Activated T-cell treated with anti-CD3 and anti-CD28 coated beads for 4 hours (primary cell): ENCODE measurements around the gene OBSCN.

Experiments
- DNase-seq: peaks from one replicate; pipeline ENCODE4 v3.0.0-alpha.2; 2020

The OBSCN gene

DNA sequence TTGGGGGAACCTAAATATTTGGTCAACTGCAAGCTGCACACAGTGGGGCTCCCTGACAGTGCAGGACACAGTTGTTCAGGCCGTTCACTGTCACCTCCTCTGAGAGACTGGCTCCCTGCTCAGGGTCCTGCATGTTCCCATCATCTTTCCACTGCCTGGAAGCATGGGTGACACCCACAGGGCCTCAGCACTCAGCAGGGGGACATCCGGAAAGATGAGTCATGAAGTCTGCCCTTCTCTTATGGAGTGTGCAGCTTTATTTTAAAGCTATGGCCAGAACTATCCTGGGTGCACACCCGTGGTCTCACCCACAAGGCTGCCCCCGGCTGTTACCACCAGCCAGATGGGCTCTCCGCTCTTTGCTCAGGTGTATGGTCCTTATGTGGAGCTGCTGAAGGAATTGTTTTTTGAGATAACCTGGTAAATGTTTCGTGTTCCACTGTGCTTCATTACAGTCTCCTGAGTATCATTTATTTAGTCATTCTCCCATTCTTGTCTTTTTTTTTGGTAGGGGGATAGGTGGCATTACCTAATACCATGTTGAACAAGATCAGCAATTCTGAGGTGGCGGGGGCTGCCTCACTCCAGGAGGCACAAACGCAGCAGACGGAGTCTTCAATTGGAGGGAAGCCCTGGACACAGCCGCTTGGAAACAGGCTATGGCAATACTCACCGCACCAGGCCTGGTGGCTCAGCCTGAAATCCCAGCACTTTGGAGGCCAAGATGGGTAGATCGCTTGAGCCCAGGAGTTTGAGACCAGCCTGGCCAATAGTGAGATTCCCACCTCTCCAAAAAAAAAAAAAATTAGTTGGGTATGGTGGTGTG is 184.5 kb downstream of the OBSCN start:
- no peak for DNase-seq

DNA sequence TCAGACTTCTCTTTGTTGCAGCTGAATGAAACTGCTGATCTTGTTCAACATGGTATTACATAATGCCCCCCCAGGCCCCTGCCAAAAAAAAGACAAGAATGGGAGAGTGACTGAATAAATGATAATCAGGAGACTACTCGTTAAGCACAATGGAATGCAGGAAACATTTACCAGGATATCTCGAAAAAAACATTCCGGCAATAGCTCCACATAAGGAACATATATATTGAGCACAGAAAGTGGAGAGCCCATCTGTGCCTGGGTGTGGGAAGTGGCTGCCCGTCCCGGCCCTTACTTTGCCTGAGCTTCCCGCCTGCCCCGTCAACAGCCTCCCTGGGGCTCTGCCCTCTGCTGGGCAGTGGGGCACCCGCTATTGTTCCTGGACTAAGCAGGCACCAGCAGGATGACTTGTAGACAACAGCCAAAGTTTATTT is 185.4 kb downstream of the OBSCN start:
- DNase-seq: no peak

DNA sequence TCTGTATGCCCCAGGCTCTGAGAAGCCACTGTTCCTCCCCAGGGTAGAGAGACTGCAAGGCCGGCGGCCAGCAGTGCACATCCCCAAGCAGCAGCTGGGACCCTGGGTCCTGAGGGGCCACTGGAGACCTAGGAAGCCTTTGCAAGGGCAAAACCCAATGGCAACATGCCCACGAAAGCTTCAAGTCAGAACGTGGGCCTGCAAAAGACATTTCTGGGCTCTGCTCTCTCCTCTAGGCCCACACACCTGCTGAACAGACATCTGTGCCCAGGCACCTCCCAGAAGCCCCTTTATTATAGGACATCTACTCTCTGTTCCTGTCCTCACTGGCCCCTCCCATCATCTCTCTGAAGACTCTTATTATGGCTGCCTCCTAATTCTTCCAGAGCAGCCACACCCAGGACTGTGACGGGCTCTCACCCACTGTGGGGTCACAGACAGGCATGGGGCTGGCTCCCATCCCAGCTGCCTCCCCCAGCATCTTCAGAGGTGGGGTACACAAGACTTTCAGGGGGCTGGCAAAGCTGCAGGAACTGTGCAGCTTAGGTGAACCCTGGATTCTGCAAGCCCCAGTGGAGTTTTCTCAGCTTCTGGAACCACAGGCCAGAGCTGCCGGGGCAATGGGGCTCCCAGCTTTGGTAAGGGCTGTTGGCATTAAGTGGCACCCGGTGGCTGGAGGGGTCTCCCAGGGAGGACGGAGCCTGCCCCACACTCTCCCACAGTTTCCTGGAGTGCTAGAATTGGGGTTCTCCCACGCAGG is 186.1 kb downstream of the OBSCN start:
- DNase-seq: no peak

DNA sequence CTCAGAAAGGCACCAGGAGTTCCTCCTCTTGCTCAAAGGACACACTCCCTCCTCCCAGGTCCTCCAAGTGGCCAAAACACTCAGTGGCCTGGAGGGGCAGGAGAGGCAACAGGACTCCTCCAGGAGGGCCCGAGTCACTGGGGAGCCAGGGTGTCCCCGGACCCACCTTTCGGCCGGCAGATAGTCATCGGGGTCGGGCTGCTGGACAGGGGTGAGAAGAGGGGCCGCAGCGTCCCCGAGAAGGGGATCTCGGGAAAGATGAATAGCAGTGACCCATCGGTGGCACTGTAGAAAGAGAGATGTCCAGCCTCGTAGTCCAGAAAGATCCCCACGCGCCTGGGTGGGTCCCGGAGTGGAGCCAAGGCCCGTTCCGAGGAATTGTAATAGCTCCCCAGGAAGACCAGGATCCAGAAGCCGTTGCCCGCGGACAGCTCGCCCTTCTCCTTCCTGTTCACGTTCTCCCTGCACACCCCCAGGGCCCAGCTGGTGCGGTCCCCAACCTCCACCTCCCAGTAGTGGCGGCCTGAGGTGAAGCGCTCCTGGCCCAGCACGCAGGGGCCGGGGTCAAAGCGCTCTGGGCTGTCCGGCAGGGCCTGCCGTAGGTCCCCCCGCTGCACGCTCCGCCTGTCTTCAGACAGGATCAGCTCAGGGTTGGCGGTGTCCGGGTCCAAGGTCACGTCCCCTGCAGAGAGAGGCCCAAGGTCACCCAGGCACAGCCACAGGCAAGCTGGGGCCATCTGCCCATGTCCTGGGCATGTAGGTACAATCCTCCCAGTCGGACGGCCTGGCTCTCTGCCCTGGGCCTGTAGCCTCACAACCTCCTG is 186.9 kb downstream of the OBSCN start:
- no peak for DNase-seq

DNA sequence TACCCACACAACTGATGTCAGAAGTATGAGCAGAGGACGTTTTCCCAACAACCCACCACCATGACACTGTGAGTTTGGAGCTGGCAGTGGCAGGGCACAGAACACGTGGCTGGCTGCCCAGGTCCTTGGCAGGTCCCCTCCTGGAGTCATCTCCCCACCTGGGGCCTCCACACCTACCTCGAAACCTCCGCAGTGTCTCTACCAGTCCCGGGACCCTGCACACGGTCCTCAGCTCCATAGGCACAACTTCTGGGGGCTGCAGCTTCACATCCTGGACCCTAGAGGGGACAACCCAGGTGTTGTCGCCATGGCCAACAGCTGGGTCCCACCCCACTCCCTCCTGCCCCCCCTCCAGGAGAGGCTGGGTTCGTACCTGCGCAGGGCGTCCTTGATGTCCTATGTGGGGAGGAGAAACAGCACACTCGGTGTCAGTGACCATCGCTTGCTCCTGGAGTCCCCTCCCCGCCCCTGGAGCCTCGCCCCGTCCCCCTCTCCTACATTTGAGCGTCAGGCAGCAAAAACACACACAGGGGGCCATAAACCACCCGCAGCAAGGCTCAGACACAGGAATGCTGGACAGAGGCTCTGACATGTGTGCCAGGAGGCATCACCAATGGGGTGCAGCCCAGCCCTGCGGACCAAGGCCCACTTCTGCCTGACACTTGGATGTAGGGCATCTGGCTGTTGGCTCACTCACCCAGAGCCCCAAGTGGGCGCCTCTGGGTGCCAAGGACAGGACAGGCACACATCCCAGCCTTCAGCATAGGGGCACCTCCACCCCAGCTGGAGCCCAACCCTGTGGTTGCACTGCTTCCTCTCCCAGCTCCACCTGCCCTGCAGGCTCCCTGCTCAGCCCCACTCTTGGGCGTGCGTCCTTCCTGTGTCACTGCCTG is 189.2 kb downstream of the OBSCN start:
- DNase-seq: no peak

DNA sequence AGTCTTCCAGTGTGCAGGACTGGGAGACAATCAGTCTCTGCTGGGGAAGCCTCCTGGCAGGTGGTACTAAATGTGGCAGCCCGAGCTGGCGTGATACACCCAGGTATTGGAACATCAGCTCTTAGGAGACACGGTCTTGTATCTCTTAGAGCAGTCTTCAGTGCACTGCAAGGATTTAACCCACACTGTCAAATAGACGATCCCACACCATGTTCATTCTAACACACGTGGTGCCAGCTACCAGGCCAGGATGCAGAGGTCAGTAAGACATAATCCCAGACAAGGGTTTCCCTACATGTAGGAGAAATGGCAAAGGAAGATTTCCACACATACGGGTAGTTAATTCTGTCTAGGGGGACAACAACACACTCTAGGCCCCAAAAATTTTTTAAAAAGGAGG is 190.1 kb downstream of the OBSCN start:
- DNase-seq: no peak

DNA sequence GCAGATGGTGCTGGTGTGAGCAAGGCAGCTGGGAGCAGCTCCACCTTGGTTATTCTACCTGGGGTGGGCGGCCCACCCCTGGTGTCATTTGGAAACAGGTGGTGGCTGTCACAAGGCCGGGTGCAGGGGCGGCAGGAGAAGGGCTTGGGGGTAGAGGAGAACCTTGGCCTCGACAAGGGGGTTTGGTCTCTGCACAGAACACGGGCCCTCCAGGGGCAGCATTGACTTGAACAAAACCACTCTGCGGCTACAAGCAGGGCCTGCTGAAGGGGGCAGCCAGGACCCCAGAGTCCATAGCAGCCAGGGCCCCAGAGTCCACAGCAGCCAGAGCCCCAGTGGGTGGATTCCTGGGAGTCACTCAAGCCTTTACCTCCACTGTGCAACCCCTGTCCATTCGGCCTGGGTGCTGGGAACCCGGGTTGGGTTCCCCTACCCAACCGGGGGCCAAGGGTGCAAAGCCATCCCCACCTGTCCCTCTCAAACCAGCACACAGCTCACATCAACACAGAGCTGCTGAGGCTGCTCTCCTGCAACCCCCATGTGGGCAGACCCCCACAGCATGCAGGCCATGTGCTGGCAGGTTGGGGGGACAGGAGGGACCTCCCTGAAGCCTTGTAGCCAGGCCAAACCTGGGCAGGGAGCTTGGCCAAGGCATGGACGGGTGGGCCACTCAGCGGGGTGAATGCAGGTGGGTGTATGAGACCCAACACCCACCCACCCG is 191.1 kb downstream of the OBSCN start:
- no peak for DNase-seq

DNA sequence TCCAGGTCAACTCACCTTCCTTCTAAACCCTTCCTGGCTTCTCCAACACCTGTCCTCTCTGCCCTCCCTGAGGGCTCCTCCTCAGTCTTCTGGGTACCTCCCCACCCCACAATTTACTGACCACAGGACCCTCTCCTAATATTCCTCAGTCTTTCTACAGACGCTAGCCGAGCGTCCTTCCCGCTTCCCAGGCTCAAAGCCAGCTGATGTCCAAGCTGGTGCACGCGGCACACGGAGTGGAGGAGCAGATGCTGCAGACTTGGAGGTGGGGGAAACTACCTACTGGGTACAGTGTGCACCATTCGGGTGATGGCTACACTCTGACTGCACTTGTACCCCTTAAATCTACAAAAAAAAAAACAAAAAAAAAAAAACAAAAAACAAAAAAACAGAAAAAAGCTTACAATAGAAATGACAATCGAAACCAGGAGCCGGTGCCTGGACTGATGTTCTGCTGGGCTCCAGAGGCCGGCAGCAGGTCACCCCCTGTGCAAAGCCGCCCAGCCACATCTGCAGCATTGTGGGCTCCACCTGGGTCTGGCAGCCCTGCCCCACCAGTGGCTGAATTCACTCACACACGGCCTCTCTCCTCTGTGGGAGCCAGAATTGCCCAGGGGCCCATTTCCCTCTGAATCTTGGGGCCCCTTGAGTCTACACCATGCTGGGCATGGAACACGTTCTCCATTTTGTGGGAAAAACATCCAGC is 191.8 kb downstream of the OBSCN start:
- DNase-seq: no peak

DNA sequence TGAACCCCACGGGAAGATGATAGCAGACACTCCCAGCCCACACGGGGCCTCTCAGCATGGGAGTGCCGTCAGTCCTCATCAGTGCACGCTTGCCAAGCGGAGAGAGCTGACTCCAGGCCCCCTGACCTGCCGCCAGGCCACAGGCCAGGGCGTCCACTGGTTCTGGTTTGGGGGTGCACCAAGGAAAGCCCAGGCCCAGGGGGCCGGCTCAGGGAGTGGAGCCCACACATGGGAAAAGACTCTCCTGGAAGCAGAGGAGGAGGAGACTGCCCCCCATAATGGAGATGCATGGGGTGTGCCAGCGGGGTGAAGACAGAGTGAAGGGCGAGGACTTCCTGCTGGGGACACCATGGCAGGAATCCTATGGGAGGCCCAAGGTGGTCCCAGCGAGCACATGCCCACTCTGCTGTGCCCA is 192.4 kb downstream of the OBSCN start:
- DNase-seq: no peak

DNA sequence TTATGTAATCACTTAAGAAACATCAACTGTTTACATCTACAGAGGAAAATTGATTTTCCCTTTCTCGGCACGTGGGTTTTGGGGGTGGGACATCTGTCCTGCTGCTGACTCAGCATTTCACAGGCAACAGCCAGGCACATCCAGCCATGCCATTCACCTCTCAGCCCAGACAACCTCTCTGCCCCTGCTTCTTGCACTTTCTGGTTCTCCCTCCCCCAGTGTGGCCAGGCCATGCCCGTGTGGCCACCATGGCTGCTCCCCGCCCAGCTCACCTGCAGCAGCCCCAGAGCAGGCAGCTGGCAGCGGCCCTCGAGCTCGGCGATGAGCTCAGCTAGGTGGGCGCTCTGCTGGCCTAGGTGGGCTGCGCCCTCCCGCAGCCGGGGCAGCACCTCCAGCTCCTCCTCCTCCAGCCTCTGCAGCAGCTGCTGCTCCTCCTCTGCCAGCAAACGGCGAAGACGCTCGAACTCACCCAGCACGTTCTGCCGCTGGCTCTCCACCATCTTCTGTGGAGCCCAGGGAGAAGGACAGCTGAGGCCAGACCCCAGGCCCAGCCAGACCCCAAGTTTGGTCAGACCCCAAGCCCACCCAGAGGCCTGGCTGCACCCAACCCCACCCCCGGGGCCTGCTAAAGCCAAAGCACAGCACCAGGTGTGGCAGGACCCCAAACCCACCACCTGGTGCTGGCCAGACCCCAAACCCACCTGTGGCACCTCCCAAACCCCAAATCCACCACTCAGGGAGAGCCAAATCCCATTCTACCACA is 193.0 kb downstream of the OBSCN start:
- DNase-seq: no peak

DNA sequence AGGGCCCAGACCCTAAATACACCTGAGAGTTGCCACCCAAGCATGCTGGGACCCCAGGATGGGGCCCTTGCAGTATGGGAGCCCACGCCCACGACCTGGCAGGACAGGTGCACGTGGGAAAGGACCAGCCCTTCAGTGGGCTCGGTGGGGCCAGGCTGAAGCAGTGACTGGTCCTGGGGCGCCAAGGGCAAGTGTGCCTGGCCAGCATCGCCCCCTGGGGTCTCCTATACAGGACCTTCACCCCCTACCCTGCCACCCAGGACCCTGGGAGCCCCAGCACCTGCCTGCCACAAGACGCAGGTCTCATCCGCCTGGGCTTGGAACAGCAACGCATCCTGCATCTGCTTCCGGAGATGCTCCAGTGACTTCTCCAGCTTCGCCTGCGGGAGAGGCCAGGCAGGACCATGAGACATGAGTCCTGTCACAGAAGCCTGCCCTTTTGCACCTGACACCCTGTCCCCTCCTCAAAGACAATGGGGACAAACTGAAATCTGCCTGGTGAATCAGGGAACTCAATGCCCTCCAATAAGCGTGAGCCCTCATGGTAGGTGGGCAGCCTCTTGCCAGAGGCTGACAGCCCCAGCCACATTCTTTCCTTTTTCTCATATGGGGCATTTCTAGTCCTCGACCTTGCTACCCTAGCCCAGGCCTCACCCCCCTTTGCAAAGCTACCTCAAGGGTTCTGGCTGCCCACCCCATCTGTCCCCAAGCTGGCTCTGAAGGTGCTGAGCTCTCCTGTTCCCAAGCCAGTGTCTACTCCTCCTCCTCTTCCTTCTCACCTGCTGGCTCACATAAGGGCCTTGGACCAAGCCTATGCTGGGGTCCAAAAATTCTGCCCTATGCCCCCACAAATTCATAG is 194.2 kb downstream of the OBSCN start:
- no peak for DNase-seq

DNA sequence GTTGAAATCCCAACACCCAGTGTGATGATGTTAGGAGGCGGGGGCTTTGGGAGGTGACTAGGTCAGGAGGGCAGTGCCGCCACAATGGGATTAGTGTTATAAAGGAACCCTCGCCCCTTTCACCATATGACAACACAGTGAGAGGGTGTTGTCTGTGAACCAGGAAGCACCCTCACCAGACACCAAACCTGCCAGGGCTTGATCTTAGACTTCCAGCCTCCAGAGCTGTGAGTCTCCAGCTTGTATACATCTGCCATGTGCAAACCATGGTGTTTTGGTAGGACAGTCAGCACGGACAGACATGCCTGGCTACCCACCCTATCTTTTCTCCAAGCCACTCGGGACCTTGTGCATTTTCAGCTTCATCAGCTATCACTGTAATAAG is 194.8 kb downstream of the OBSCN start:
- DNase-seq: no peak

DNA sequence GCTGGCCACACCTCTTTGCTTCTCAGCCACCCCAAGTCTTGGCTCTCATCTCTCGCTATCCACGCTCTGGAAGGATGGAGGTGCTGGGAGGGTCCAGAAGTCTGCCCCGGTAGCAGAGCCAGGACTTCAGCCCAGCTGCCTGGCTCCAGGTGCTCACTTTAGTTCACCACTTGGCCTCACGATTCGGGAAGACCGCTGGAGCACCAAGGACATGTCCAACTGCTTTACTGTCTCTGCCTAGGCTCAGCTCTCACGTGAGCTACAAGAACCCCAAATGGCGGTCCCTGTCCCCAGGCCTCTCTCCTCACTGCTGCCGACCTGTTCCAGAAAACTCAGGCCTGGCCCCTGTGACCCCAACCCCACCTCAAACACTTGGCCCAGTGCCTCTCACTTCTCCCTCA is 195.4 kb downstream of the OBSCN start:
- no peak for DNase-seq

DNA sequence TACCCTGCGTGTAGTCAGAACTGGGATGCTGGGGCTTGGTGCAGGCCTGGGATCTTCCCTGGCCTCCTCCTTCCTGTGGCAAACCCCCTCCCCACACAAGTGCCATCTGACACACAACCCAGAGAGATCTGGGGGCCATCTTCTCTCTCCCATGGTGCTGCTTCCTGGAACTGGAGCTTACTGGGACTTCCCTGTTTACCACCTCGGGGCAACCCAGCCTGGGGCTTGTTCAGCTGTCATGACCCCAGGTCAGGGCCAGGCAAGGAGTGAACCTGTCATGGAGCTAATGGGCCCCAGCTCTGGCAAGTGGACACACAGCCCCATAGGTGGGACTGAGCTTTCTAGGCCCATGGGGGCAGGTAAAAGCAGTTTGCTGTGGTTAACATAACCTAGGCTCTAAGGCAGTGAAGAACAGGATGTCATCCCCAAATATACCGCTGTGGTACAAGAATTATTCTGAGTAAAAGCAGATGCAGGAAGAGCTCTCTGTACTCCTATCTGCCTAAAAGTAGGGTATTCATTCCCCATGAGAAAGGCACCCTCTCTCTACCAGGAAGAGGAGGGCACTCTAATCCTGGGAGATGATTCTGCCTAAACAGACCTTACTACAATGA is 196.4 kb downstream of the OBSCN start:
- no peak for DNase-seq

DNA sequence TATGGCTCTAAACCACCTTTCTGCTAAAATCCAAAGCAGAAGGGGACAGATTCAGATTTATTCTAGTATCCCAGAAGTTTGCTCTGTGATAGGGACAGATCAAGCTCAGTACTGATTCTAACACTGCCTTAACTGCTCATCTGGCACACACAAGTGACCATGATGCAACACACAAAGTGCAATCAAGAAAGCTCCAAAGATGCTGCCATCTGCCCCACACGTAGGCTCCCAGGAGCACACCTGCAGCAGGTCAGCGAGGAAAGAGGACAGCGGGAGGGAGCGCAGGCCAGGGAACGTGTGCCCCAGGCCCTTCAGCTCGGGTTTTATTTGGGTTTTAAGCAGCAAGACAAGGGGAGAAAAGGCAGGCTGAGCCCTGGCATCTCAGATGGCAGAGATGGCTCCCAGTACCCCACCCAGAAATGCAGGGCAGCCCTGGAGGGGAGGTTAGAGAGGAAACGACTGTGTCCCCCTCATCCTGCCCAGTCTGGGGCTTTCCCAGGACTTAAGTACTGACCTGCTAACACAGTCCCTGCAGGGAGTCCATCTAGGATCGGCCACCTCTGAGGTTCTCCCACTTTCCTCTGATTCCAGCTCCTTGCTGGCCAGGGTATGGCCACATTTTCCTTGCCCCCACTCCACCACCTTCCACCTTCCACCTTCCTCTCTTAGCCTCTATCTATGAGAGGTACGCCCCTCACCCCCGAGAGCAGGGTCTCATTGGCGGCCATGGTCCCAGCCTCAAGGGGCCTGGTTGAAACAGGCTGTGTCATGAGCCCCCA is 197.5 kb downstream of the OBSCN start:
- DNase-seq: no peak

DNA sequence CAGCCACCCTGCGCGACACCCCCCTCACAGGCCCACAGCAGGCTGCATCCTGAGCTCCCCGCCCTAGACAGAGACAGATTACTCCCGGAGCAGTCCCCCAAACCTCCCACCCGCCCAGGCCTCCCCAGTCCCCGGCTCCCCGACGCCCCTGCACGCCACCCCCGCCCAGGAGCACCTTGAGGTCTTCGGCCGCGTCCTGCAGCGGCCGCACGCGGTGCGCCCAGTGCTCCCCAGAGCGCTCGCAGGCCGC is 198.1 kb downstream of the OBSCN start:
- no peak for DNase-seq

DNA sequence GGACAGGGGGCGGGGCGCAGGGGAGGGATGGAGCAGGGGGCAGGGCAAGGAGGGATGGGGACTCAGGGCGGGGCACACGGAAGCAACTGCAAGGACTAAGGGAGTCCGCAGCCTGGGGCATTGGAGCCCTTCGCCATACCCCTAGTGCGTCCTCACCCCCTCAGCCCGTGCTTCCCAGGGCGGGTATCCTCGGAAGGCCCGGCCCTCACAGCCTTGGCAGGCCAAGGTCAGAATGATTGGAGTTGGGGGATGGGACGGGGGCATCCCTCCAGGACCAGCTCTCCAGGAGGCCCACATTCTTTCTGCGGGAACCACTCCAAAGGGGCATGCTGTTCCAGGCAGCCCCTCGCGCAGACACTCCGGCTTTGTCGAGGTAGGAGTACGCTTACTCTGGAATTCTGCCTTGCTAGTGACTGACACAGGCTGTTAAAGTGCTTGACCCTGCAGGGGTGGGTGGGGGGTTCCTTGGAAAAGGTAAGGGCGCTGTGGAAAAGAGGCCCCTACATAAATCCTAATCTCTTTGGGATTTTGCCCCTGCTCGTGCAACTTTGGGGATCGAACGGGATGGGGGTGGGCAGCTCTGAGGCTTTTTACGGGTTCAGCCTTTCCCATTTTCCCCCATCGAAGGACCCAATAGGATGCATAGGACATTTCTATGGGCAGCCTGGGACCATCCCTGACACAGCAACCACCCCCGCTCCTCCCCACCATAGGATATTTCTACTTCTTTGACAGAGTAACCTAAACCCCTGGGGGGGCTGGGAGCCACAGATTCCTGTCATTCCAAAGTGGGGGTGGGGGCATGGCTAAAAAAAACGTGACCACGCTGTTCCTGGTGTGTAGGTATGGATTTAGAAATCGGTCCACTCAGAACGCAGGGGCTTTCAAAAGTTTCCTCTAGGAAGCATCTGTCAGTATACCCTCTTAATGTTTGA is 199.5 kb downstream of the OBSCN start:
- DNase-seq: no peak
